CD4-positive, alpha-beta T cell treated with Interleukin-6 for 4 hours (primary cell): ENCODE measurements around the gene MSL1.

Experiments used
- DNase-seq: peaks from one replicate; pipeline ENCODE4 v3.0.0-alpha.2; 2020; ENCODE audit warnings: mixed read lengths

The MSL1 gene

GRCh38 chr17:40177275-40177874, 55.6 kb downstream of the MSL1 start, which contains the start of gene RAPGEFL1:
TSS of gene RAPGEFL1 (plus strand) at chr17:40177470. CDS start at chr17:40177862, 392 bp downstream.
- DNase-seq = peak; percentile 93

- no peak for DNase-seq
Measured at GRCh38 chr17:40178021-40178601, 56.3 kb downstream of the MSL1 start.

GRCh38 chr17:40178660-40179059, 56.9 kb downstream of the MSL1 start:
- DNase-seq = no peak

GRCh38 chr17:40179923-40180659, 58.3 kb downstream of the MSL1 start:
- DNase-seq = no peak

GRCh38 chr17:40180694-40181093, 58.9 kb downstream of the MSL1 start:
- no peak for DNase-seq

- DNase-seq = no peak
Measured at GRCh38 chr17:40181205-40181604, 59.4 kb downstream of the MSL1 start.

GRCh38 chr17:40182606-40183005, 60.8 kb downstream of the MSL1 start:
- no peak for DNase-seq
